Stomach smooth muscle (tissue), 2 donors: Measurements from ENCODE around the gene GJD3.

Source experiments
- H3K27ac ChIP-seq: one replicate; pipeline ENCODE4 v1.7.0; 2013; ENCODE audit warnings: mild to moderate bottlenecking, low read length, inconsistent platforms
- H3K27me3 ChIP-seq, 2 donors: one replicate each; pipeline ENCODE4 v1.7.0; 2013; ENCODE audit warnings: low read length in 2 of 2; ENCODE audit not compliant: insufficient read depth in 2 of 2, control insufficient read depth in 1 of 2
- H3K36me3 ChIP-seq, 2 donors: one replicate each; pipeline ENCODE4 v1.7.0; 2013; ENCODE audit warnings: low read length in 2 of 2; ENCODE audit not compliant: control insufficient read depth in 2 of 2, insufficient read depth in 2 of 2
- H3K4me1 ChIP-seq: one replicate; pipeline ENCODE4 v1.7.0; 2013; ENCODE audit warnings: low read length; ENCODE audit not compliant: control insufficient read depth, insufficient read depth
- H3K4me3 ChIP-seq, 2 donors: one replicate each; pipeline ENCODE4 v1.7.0; 2013; ENCODE audit warnings: low read length in 2 of 2
- H3K9ac ChIP-seq, 2 donors: one replicate each; pipeline ENCODE4 v1.7.0; 2013; ENCODE audit warnings: low read length in 2 of 2, mild to moderate bottlenecking in 1 of 2
- H3K9me3 ChIP-seq, 2 donors: one replicate each; pipeline ENCODE4 v1.7.0; 2013; ENCODE audit warnings: low read length in 2 of 2; ENCODE audit not compliant: control insufficient read depth in 2 of 2
- donor health status: healthy.
- donor health status: Pancreatic carcinoma.

GJD3 gene

DNA sequence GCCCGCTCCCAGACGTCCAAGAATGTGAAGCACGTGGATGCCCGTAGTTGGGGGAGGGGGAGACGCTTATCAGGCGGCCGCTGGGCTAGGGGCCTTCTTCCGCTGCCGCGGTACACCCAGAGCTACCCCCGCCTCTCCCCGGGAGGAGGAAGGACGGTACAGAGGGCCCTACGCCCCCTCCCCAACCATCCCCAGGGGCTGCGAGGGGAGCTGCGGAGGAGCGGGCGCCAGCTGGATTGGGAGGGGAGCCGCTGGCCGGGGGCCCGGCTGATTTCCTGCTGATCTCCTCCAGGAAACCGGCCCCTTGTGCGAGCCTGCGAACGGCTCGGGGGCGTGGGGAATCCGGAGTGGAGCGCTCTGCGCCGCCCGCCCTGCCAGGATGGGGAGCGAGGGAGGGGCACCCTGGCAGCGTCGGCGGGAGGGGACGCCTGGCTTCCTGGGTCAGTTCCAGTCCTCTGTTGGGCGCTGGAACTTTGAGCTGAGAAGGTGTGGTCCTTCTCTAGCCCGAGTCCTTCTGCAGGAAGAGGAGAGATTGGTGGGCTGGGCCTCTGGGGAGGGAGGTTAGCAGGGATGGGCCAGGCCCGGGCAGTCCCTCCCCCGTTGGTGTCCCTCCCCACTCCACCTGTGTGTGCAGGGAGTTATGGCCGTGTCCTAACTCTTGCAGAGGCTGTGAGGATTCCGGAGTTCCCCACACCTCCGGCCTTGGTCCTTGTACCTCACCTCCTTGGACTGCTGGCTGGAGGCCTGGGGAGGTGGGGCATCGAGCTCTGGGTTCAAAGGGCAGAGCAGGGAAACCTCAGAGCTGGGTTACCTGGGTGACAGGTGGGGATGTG lies 19.2 kb downstream of the GJD3 start:
- Histone ChIP-seq H3K27me3 (no peaks in the 10 kb centered on the region), H3K27ac (peak overlapping the region; percentile 71), H3K36me3 (peaks cover 8 to 11% of the 10 kb centered on the region in 2 donors), H3K9me3 (no peaks in the 10 kb centered on the region), H3K9ac (peak overlapping the region; percentile 68 to 82), H3K4me3 (peak overlapping the region; percentile 85 to 86), H3K4me1 (peaks cover 88% of the 10 kb centered on the region)

DNA sequence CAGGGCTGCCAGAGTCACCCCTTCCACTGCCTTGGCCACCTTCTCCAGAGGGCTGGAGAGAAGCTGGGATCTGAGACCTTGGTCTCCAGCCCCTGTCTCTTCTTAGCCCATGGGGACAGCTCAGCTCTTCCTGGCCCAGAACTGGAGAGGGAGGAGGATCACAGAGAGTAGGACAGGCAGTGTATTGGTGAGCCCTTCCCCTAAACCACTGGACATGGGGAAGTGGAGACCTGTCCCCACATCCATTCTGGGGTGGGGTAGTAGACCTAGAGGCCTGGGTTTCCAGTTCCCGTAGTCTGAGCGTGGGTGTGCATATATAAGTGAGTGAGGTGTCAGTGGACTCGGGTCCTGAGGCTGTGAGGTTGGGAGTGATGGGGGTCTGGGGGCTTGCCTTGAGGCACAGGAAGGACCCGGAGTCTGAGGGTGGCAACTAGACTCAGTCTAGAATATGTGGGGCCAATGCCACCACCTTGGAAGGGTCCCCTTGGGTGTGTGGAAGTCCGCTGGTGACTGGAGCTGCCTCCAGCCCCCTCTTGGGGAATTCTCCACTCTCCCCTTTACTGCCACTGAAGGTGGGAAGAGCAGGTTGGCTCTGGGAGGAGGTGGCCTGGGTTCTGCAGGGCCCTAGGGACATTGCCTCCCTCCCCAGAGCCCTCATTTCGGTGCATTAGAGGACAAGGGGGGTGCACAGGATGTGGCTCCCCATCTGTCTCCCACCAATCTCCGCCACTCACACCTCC lies 19.9 kb downstream of the GJD3 start:
- peaks cover 7% of the 10 kb centered on the region in 2 donors for H3K36me3 ChIP-seq
- no peaks in the 10 kb centered on the region for H3K27me3 ChIP-seq
- peak overlapping the region; percentile 85 to 86 for H3K4me3 ChIP-seq
- peak overlapping the region; percentile 71 for H3K27ac ChIP-seq
- peak overlapping the region; percentile 68 to 82 for H3K9ac ChIP-seq
- no peaks in the 10 kb centered on the region for H3K9me3 ChIP-seq
- H3K4me1 ChIP-seq = peaks cover 86% of the 10 kb centered on the region

DNA sequence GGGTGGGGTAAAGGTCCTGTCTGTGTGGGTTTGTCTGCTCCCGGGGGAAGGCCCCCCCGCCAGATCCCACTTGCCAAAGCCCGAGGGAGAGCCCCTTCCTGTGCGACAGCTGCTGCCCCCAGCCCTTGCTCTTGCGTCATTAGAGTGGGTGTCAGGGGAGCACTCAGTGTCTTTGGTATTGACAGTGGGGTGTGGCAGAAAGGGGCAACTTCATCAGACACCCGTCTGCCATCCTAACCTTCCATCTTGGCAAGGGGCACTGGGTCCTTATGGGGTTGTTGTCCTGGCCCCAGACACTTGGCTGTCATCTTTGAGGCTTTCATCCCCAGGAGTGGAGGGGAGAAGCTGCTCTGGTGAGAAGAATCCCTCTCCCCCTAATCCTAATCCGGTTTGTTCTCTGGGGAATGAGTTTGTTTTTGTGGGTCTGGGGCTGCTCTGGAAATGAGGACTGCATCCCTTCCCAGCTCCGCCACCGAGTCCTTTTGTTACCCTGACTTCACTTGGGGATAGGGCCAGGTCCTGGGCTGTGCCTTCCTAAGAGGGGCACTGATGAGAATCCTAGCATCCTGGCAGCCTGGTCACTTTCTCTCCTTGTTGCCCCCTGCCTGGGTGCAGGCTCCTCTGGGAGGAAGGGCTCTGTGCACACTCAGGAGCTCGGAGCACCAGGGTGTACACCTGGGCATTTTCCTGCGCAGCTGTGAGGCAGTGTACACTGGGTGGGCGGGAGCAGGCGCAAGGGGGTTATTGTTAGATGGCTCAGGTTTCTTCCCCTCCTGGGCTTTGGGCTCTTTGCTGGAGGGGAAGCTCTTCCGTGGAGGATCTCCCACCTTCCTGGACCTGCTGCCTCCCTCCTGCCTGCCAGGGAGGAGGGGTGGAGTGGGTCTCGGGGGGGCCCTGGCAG lies 21.1 kb downstream of the GJD3 start:
- no peaks in the 10 kb centered on the region for H3K36me3 ChIP-seq
- no peaks in the 10 kb centered on the region for H3K27me3 ChIP-seq
- peak overlapping the region; percentile 85 to 86 for H3K4me3 ChIP-seq
- peak overlapping the region; percentile 92 for H3K27ac ChIP-seq
- no peaks in the 10 kb centered on the region for H3K9me3 ChIP-seq
- H3K4me1 ChIP-seq = peaks cover 80% of the 10 kb centered on the region
- peak overlapping the region; percentile 82 to 83 for H3K9ac ChIP-seq

DNA sequence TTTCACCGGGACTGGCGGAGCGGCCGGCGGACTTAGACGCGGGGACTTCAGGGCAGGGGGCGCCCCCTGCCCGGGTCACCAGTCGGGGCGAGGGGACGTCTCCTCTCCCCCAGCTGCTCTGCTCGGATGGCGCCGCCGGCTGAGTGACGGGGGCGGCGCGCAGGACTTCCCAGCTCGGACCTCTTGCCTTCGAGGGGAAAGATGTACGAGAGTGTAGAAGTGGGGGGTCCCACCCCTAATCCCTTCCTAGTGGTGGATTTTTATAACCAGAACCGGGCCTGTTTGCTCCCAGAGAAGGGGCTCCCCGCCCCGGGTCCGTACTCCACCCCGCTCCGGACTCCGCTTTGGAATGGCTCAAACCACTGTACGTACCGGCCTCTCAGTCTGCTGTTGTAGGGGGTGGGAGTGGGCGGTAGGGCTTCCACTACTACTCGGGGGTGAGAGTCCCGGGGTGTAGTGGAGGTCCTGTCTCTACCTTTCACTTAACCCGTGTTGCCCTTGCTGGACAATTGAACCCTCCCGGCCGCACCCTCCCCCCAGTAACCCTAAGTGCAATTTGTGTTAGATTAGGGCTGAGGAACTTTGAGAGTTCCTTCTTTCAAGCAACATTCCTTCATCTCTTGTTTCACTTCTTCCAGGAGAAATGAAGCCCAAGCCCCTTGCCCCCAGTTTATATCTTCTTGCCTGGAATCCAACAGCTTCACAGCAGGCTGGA lies 21.9 kb downstream of the GJD3 start:
- Histone ChIP-seq H3K4me3 (peak overlapping the region; percentile 85 to 86), H3K9ac (peak overlapping the region; percentile 82 to 83), H3K27me3 (no peaks in the 10 kb centered on the region), H3K36me3 (no peaks in the 10 kb centered on the region), H3K9me3 (no peaks in the 10 kb centered on the region), H3K27ac (peak overlapping the region; percentile 92), H3K4me1 (peaks cover 73% of the 10 kb centered on the region)

DNA sequence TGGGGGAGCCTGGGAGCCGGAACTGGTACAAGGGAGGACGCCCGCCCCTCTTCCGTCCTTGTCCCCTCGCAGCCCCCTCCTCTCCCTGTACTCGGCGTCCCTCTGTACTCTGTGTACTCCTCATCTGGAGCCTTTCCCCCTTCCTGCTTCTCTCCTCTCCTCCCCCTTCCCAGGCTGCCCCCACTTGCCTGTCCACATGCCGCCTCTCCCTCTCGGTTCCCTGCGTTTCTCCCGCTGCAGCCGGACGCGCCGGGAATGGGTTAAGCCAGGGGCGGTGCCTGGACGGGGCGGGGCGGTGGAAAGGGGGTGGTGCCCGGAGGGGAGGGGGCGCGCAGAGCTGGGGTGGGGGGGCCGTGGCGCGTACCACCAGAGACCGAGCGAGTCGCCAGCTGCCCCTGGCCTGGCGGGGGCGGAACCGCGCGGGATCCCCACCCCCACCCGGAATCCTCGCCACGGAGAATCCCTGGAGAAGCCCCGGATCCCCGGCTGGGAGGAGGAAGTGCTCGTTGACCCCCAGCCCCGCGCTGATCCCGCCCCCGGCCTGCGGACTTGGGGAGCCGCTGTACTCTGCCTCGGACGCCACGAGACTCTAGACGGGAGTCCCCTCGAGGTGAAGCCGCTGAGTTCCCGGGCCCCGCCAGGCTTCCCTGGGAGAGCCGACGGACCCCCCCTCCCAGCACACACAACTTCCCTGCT lies 22.6 kb downstream of the GJD3 start:
- peak overlapping the region; percentile 82 to 84 for H3K9ac ChIP-seq
- no peaks in the 10 kb centered on the region for H3K36me3 ChIP-seq
- peak overlapping the region; percentile 85 to 86 for H3K4me3 ChIP-seq
- no peaks in the 10 kb centered on the region for H3K27me3 ChIP-seq
- no peaks in the 10 kb centered on the region for H3K9me3 ChIP-seq
- H3K4me1 ChIP-seq = peaks cover 72% of the 10 kb centered on the region
- peak overlapping the region; percentile 92 for H3K27ac ChIP-seq

DNA sequence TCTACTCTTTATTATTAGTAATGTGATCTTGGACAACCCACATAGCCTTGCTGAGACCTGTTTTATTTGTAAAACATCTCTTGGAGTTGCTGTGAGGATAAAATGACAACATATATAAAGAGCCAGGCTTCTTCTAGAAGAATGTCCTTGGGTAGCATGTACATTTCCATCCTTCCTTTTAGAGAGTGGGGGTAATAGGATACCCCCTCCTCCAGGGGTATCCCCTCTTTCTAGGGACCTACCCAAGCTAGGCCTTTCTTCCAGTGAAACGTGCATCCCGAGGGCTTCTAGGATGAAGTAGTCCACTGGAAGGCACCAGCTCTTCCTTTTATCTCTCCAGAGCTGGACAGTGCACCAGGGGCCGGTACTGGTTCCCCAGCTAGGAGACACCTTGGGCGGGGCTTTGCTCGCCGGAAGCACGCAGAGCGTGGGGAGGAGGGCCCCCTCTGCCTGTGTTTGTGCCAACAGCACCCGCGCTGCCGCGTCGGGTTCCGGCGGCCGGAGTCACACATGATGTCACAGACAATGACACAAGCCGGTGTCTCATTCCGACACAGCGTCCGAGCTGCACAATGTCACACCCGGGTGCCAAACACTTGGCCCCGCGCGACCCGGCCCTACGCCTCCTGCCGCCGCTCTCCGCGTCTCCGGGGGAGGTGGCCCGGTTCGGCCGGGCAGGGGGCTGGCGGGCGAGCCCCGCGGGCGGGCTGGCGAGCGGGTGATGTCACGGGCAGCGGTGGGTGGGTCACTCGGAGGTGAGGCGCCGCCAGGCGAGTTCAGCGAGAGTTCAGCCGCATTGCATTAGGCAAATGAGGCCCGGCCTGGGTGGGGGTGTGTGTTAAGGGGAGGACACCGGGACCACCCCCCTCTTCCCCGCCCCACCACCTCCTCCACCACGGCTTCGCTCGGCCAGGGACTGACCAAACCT lies 23.4 kb downstream of the GJD3 start:
- Histone ChIP-seq H3K27ac (peak overlapping the region; percentile 92), H3K9me3 (no peaks in the 10 kb centered on the region), H3K4me3 (peak overlapping the region; percentile 85 to 86), H3K9ac (peak overlapping the region; percentile 82 to 84), H3K36me3 (no peaks in the 10 kb centered on the region), H3K4me1 (peaks cover 64% of the 10 kb centered on the region), H3K27me3 (no peaks in the 10 kb centered on the region)

DNA sequence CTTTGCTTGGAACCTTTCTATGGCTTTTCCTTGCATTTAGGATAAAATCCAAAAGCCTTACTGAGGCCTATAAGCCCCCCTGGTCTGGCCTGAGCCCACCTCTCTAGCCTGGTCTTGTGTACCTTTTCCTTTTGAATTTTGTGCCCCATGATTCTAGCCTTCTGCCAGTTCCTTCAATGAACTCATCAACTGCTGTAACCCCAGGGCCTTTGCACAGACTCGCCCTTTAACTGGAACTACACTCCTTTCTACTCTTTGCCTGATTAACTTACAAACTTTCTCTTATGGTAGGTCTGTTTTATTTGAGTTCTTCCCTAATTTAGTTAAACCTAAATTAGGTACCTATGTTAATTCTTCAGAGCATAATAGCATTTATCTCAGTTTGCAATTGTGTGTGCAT lies 24.2 kb downstream of the GJD3 start:
- H3K4me3 ChIP-seq = no peak overlapping the region
- H3K9ac ChIP-seq = no peak overlapping the region
- peaks cover 63% of the 10 kb centered on the region for H3K4me1 ChIP-seq
- H3K27ac ChIP-seq = no peak overlapping the region
- no peaks in the 10 kb centered on the region for H3K27me3 ChIP-seq
- no peaks in the 10 kb centered on the region for H3K9me3 ChIP-seq
- H3K36me3 ChIP-seq = no peaks in the 10 kb centered on the region

DNA sequence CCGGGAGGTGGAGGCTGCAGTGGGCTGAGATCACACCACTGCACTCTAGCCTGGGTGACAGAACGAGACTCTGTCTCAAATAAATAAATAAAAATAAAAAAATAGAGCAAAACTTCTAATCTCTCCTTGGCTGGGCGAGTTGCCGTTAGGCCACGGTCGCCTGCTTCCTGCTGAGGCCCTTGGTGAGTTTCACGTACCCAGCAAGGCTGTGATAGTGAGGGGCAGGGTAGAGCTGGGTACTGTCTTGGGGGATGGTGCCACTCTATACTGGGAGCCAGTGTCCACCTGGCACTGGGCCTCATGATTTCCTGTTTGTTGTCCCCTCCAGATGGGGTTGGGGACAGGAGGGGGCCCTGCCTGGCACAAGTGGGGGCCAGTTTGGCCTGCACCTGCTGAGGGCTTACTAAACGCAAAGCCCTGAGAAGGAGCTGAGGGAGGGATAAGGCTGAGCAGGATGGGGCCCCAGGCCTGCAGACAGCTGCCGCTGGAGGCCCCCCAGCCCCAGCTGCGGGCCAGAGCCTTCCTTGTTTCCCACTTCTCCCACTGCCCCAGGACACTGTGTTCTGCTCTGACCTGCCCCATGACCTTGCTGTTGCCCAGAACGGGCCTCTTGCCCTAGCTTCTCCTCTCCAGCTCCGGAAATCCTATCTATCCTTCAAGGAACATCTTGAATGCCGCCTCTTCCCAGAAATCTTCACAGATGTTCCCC lies 25.4 kb downstream of the GJD3 start:
- Histone ChIP-seq H3K9me3 (no peaks in the 10 kb centered on the region), H3K27ac (no peak overlapping the region), H3K36me3 (no peaks in the 10 kb centered on the region), H3K9ac (no peak overlapping the region), H3K4me1 (peaks cover 62% of the 10 kb centered on the region), H3K27me3 (no peaks in the 10 kb centered on the region), H3K4me3 (no peak overlapping the region)
